Heart right ventricle (tissue), 16 donors: ENCODE data around the gene C4orf51. TPM values are rescaled to one million over a fixed set of nuclear protein-coding genes. Genes with fewer than 3 reads are reported as not detected.
A peak's percentile ranks its signal among the peaks of the same experiment; 100 is the strongest.
"Not testable (repeated sequence)": the region's sequence is repeated elsewhere in the genome, so short reads cannot be mapped to it uniquely, and the experiment has no call there.

ENCODE experiments used
- ATAC-seq, 8 donors: fragments of 200-7000 bp; cut with Tn5 transposase; one replicate each; pipeline ENCODE4 v1.9.1; 2020; ENCODE audit warnings: mild to moderate bottlenecking in 8 of 8, moderate library complexity in 8 of 8, moderate number of reproducible peaks in 1 of 8
- DNase-seq, 2 donors: peaks; one replicate each; pipeline ENCODE4 v3.0.0-alpha.2; 2020
- H3K27ac ChIP-seq, 10 donors: fragments of 200-600 bp; sonication (generic) in 2 of 10; one replicate each; pipeline versions ENCODE4 v1.5.0 to v1.8.0; 2020 to 2022; ENCODE audit warnings: mild to moderate bottlenecking in 3 of 10
- H3K27me3 ChIP-seq, 7 donors: fragments of 200-600 bp; one replicate each; pipeline ENCODE4 v1.8.0; 2021 to 2022; ENCODE audit warnings: mild to moderate bottlenecking in 2 of 7
- H3K36me3 ChIP-seq, 9 donors: fragments of 200-600 bp; sonication (generic) in 1 of 9; one replicate each; pipeline versions ENCODE4 v1.5.0 to v1.8.0; 2020 to 2022; ENCODE audit warnings: mild to moderate bottlenecking in 2 of 9
- H3K4me1 ChIP-seq, 9 donors: fragments of 200-600 bp; sonication (generic) in 1 of 9; one replicate each; pipeline versions ENCODE4 v1.5.0 to v1.8.0; 2020 to 2022; ENCODE audit warnings: mild to moderate bottlenecking in 4 of 9
- H3K4me3 ChIP-seq, 10 donors: fragments of 200-600 bp; sonication (generic) in 2 of 10; one replicate each; pipeline versions ENCODE4 v1.5.0 to v1.8.0; 2020 to 2022; ENCODE audit warnings: mild to moderate bottlenecking in 7 of 10, moderate library complexity in 2 of 10
- H3K9me3 ChIP-seq, 11 donors: fragments of 200-600 bp in 10 of 11; sonication (generic) in 2 of 11; one replicate each; pipeline versions ENCODE4 v1.5.0 to v1.8.0; 2013 to 2022; ENCODE audit warnings: mild to moderate bottlenecking in 2 of 11, control low read depth in 1 of 11, moderate library complexity in 1 of 11
- WGBS, 2 donors: extraction: QIAGEN DNeasy Blood & Tissue Kit; methylation state at CpG; one replicate each; pipeline ENCODE4 v1.1.7; 2013; ENCODE audit warnings: inconsistent platforms in 1 of 2; 5-methylcytosine and 5-hydroxymethylcytosine counted together
- intact Hi-C, 10 donors: fragments of 100-400 bp; cut with DNase I; formaldehyde crosslinking; loops; one replicate each; pipeline versions ENCODE4 v1.11.1 to v1.14.2; 2022
- long read RNA-seq, 3 donors: library from polyadenylated mRNA; unstranded; transcript quantifications; one replicate each; pipeline ENCODE4 v2.0.0, GENCODE V29; 2020 to 2021
- polyA plus RNA-seq, 2 donors: library from polyadenylated mRNA; stranded (reverse); fragments of 200-250 nt; gene quantifications; one replicate each; pipeline ENCODE4 v1.2.3, GENCODE V29; 2013
- total RNA-seq, 10 donors: library from RNA; stranded (reverse); fragmentation: NEBNext Ultra II Directional in 3 of 10; extraction: Animal tissue kit (Norgen Biotek cat#: 25700) in 3 of 10; gene quantifications; one replicate each; pipeline versions ENCODE4 v1.2.1 to v1.2.4, GENCODE V29; 2021 to 2023
- TF ChIP-seq, protein P1 (sequence below), 9 donors: fragments of 200-600 bp; sonication (generic) in 2 of 9; IDR thresholded peaks; one replicate each; pipeline versions ENCODE4 v1.5.0 to v1.8.0; 2021 to 2022; ENCODE audit warnings: antibody characterized with exemption in 9 of 9, mild to moderate bottlenecking in 5 of 9, moderate library complexity in 1 of 9
- donor health status: Arrhythmogenic right ventricular cardiomyopathy.
- donor health status: ischemic (EF 13 %, LVEDD 7.1; RV severe dilation, severe dysfunction).
- donor health status: healthy with polysubstance abuse.
- donor health status: DM: no; HTN: yes; CAD: no.
- donor health status: DM: no; HTN: no; CAD: no.
- donor health status: ischemic (EF 25% LVEDD 6.9; RV normal size, moderate dysfunction).
- donor health status: ischemic (EF 25% LVEDD 5.7; RV mildly dilated, moderate dysfunction).
- donor health status: healthy.
- donor health status: DM: yes; HTN: yes; CAD: no.
- donor health status: Ischemic cardiomyopathy.
- donor health status: ischemic (EF 35%, LVEDD 5.7; RV mildly dilated, moderate dysfunction).
- donor health status: nonischemic (EF 11% LVEDD 7.7; RV severe dilation, severe dysfunction).
- donor health status: DM: yes; HTN: yes; CAD: no.
- donor health status: PGD.
- donor health status: ischemic (EF 29% LVEDD 5.4; RV normal size, mild dysfunction).
- donor health status: nonischemic (EF 23%, LVEDD 6.1; RV moderate dilation, normal function).

C4orf51 gene
- total RNA-seq (not detected), polyA plus RNA-seq (not detected)
- long read RNA-seq, donor 1, result 0 reads
- long read RNA-seq, donor 2, result 0 reads
- long read RNA-seq, donor 3, partial matches to known transcripts, result 0 of 2 reads
- long read RNA-seq, donor 3, other reads (novel, unspliced or antisense), result 2 of 2 reads

DNA sequence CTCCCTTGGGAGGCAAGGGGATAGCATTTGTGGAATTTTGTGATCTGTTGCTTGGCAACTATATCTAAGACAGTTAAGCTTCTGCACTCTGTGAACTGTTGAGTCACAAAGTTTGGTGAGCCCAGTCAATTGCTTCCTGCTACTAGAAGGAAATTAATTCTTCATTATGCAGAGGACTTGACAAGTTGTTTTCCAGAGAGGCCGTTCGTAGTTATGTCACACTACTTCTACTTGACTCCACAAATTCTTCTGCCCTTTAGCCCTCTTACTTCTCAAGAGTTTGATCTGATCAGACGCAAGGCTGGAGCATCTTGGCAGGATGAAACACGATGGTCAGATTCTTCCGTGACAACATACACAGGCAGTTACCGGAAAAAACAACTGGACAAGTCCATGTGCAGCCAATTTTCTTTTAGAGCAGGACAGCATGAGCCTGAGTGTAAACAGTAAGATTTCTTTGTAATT, at the start of gene C4orf51:
C4orf51 (plus strand) TSS at position 156 of the 465 bp plus-strand sequence; CDS start at position 214, 58 bp downstream.
- Histone ChIP-seq H3K9me3 (peaks cover 0 to 23% (median 5%) of the 10 kb centered on the region in 11 donors), H3K4me1 (peaks cover 0 to 29% (median 18%) of the 10 kb centered on the region in 9 donors), H3K36me3 (no peaks in the 10 kb centered on the region), H3K27ac (peak within 1 kb of the TSS in 7 of 10 donors; percentile 0 to 43 (median 32)), H3K27me3 (no peaks in the 10 kb centered on the region), H3K4me3 (no peak within 1 kb of the TSS)
- WGBS, 2 donors, result 7 to 12% methylated on average over 6 of the region's 6 CpGs
- TF ChIP-seq, protein P1, sequence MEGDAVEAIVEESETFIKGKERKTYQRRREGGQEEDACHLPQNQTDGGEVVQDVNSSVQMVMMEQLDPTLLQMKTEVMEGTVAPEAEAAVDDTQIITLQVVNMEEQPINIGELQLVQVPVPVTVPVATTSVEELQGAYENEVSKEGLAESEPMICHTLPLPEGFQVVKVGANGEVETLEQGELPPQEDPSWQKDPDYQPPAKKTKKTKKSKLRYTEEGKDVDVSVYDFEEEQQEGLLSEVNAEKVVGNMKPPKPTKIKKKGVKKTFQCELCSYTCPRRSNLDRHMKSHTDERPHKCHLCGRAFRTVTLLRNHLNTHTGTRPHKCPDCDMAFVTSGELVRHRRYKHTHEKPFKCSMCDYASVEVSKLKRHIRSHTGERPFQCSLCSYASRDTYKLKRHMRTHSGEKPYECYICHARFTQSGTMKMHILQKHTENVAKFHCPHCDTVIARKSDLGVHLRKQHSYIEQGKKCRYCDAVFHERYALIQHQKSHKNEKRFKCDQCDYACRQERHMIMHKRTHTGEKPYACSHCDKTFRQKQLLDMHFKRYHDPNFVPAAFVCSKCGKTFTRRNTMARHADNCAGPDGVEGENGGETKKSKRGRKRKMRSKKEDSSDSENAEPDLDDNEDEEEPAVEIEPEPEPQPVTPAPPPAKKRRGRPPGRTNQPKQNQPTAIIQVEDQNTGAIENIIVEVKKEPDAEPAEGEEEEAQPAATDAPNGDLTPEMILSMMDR (IDR thresholded peaks at IDR 0.05), result no peak
- DNase-seq, result peak in 1 of 2 donors; percentile 7
- peak; percentile 61 to 84 (median 78) for ATAC-seq
- intact Hi-C loops, result loop anchor here in 2 of 10 donors (2.0 to 10.0 kb wide), 2 partner anchors 53 to 55 kb away; no protein-coding TSS in a partner anchor

DNA sequence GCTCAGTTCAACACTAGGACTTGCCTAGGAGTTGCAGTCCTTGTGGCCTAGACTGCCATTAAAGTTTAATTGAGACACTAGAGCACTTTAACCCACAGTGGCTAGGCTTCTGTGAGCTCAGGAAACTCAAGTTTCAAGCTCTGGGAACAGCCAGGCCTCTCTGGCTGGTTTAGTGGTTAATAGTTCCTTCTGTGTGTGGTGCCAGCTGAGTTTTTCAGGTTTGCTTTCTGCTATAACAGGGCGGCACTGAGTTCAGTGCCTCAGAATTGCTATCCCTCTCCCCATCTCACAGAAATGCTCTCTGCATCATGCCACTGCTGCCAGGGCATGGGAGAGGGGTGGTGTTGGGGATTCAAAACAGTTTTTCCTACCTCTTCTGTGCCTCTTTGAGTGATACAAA, 44.8 kb upstream of the C4orf51 start:
- TF ChIP-seq, protein P1 (IDR thresholded peaks at IDR 0.05), result no peak
- Histone ChIP-seq H3K36me3 (peaks cover 0 to 20% (median 6%) of the 10 kb centered on the region in 9 donors), H3K9me3 (no peaks in the 10 kb centered on the region), H3K27me3 (no peaks in the 10 kb centered on the region), H3K4me3 (no peak overlapping the region), H3K4me1 (peaks cover 0 to 5% (median 3%) of the 10 kb centered on the region in 9 donors), H3K27ac (no peak overlapping the region)
- intact Hi-C loops, result no loop called here
- ATAC-seq (no peak), DNase-seq (no peak)
- 93 to 96% methylated on average over 1 of the region's 1 CpG for WGBS, 2 donors

DNA sequence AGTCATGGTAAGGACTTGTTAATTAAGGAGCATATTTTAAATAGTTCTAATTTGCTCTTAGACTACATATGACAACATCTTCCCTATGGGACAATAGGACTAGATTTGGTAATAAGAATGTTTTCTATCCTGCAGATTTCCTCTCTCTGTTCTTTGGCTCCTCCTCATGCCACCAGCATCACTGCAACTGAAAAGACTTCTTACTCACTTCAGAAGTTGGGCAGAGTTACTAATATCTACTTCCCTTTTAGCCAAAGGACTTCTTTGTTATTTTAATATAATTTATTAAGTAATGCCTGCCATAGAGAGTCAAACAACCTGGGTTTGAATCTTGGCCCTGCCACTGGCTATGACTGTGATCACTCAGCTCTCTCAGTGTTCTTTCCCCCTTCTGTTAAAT, 44.3 kb upstream of the C4orf51 start:
- ATAC-seq, result no peak
- Histone ChIP-seq H3K27ac (no peak overlapping the region), H3K4me3 (no peak overlapping the region), H3K36me3 (peaks cover 0 to 24% (median 6%) of the 10 kb centered on the region in 9 donors), H3K4me1 (peaks cover 0 to 10% (median 3%) of the 10 kb centered on the region in 9 donors), H3K27me3 (no peaks in the 10 kb centered on the region), H3K9me3 (no peaks in the 10 kb centered on the region)
- TF ChIP-seq, protein P1 (IDR thresholded peaks at IDR 0.05), result no peak
- no peak for DNase-seq
- intact Hi-C loops, result no loop called here

DNA sequence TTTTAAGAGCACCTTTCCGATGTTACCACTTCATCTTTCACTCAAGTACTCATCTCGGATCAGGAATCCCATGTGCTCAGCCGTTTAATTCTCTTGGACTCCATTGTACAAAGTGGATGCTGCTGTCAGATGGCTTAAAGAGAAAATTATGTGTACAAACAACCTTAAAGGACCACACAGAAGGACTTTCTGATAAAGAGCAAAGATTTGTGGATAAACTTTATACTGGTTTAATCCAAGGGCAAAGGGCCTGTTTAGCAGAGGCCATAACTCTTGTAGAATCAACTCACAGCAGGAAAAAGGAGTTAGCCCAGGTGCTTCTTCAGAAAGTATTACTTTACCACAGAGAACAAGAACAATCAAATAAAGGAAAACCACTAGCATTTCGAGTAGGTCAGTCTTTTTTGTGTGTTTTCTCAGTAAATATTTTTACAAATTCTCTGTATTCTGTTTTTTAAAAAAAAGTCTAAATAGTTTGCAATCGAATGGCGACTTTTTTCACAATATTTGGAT, 40.7 kb upstream of the C4orf51 start:
- TF ChIP-seq, protein P1 (IDR thresholded peaks at IDR 0.05), result no peak
- peaks cover 0 to 40% (median 6%) of the 10 kb centered on the region in 9 donors for H3K36me3 ChIP-seq
- H3K4me1 ChIP-seq, result peaks cover 0 to 12% (median 3%) of the 10 kb centered on the region in 9 donors
- H3K4me3 ChIP-seq, result no peak overlapping the region
- DNase-seq (no peak), ATAC-seq (no peak)
- intact Hi-C loops, result no loop called here
- H3K27me3 ChIP-seq, result no peaks in the 10 kb centered on the region
- H3K9me3 ChIP-seq, result no peaks in the 10 kb centered on the region
- WGBS, 2 donors, result 94% methylated on average over 6 of the region's 6 CpGs
- H3K27ac ChIP-seq, result no peak overlapping the region

DNA sequence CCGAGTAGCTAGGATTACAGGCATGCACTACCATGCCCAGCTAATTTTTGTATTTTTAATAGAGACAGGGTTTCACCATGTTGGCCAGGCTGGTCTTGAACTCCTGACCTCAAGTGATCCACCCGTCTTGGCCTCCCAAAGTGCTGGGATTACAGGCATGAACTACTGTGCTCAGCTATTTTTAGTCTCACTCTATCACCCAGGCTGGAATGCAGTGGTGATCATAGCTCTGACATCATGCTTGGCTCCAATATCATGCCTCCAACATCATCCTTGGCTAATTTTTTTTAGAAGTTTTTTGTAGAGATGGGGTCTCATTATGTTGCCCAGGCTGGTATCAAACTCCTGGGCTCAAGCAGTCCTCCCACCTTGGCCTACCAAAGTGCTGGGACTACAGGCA, 39.7 kb upstream of the C4orf51 start:
- H3K36me3 ChIP-seq, result peaks cover 0 to 44% (median 6%) of the 10 kb centered on the region in 9 donors
- not testable (repeated sequence) for H3K27me3 ChIP-seq, H3K4me3 ChIP-seq, H3K9me3 ChIP-seq
- intact Hi-C loops, result loop anchor here in 1 of 10 donors (10.0 kb wide), 1 partner anchor 125 kb away; no protein-coding TSS in a partner anchor
- peak in 1 of 2 donors; percentile 15 for DNase-seq
- H3K4me1 ChIP-seq, result peaks cover 0 to 12% (median 3%) of the 10 kb centered on the region in 9 donors
- ATAC-seq, result peak; percentile 74 to 93 (median 83)
- peak overlapping the region in 2 of 10 donors; percentile 0 to 14 for H3K27ac ChIP-seq
- WGBS, 2 donors, result 58 to 68% methylated on average over 2 of the region's 2 CpGs
